DOHH2 (cell line): ENCODE results near the gene MAMDC2.

ENCODE experiments used
- CTCF ChIP-seq: fragments of 200-600 bp; sonication (generic); IDR thresholded peaks from one replicate; pipeline ENCODE4 v1.5.1; 2014; ENCODE audit warnings: antibody characterized with exemption, mild to moderate bottlenecking, low read depth, low read length; ENCODE audit not compliant: poor library complexity, severe bottlenecking
- EZH2phosphoT487 ChIP-seq: fragments of 200-600 bp; sonication (generic); IDR thresholded peaks from 2 replicates; pipeline ENCODE4 v1.6.1; 2017; ENCODE audit warnings: borderline replicate concordance, mild to moderate bottlenecking, antibody characterized with exemption, low read length, moderate library complexity, mixed read lengths

- TF ChIP-seq CTCF (no peak), EZH2phosphoT487 (no peak)
These were observed 28.5 kb upstream of the MAMDC2 start for GRCh38 chr9:70015099-70015498.
